T-cell (primary cell): ENCODE results near the gene LRRC75B. TPM values are rescaled to one million over a fixed set of nuclear protein-coding genes. Genes with fewer than 3 reads are reported as not detected.

Source experiments
- ATAC-seq, 4 experiments: fragments of 200-7000 bp in 3 of 4; fragments of 150-1000 bp in 1 of 4; cut with Tn5 transposase; replicated peaks in 1 of 4; 1 replicate in 3 of 4; 2 replicates in 1 of 4; pipeline ENCODE4 v1.10.0; 2021; ENCODE audit warnings: moderate library complexity in 3 of 4, mild to moderate bottlenecking in 2 of 4, moderate number of reproducible peaks in 1 of 4
- CTCF ChIA-PET, 2 donors: fragments of 300-600 bp; sonication (Branson Sonifier 250); formaldehyde crosslinking; loops; one replicate each; lab custom pipeline; 2022; ENCODE audit warnings: antibody characterized with exemption in 2 of 2; lab: Charles Lee
- POLR2A ChIA-PET, 2 donors: fragments of 300-600 bp; sonication (Branson Sonifier 250); formaldehyde crosslinking; loops; one replicate each; lab custom pipeline; 2022; ENCODE audit warnings: antibody characterized with exemption in 2 of 2; lab: Charles Lee
- DNase-seq, 35 experiments: peaks; one replicate each; pipeline versions ENCODE4 v3.0.0 to v3.0.0-alpha.2; 2013 to 2023
- H3K27ac ChIP-seq: one replicate; pipeline ENCODE4 v1.5.1; 2013; ENCODE audit warnings: low read length
- H3K27me3 ChIP-seq, 2 experiments: replicated peaks in 1 of 2; 1 replicate in 1 of 2; 2 replicates in 1 of 2; pipeline versions ENCODE4 v1.6.1 to v1.7.0; 2013; ENCODE audit warnings: low read length in 1 of 2, mixed read lengths in 1 of 2; ENCODE audit not compliant: control insufficient read depth in 2 of 2, insufficient read depth in 2 of 2; ENCODE audit errors: extremely low read depth in 1 of 2
- H3K36me3 ChIP-seq, 2 donors: 1 replicate in 1 of 2; 2 replicates in 1 of 2; pipeline versions ENCODE4 v1.6.1 to v1.7.0; 2013; ENCODE audit warnings: low read length in 1 of 2; ENCODE audit not compliant: control insufficient read depth in 2 of 2, insufficient read depth in 1 of 2; ENCODE audit errors: extremely low read depth in 1 of 2
- H3K4me1 ChIP-seq, 2 experiments: 1 replicate in 1 of 2; 2 replicates in 1 of 2; pipeline versions ENCODE4 v1.6.1 to v1.7.0; 2013; ENCODE audit warnings: low read length in 2 of 2, mixed read lengths in 1 of 2; ENCODE audit not compliant: insufficient read depth in 2 of 2, control insufficient read depth in 1 of 2; ENCODE audit errors: extremely low read depth in 1 of 2
- H3K4me3 ChIP-seq, 2 donors: 1 replicate in 1 of 2; 2 replicates in 1 of 2; pipeline versions ENCODE4 v1.5.1 to v1.7.0; 2013; ENCODE audit warnings: mild to moderate bottlenecking in 2 of 2, low read length in 1 of 2, moderate library complexity in 1 of 2; ENCODE audit not compliant: control insufficient read depth in 1 of 2; ENCODE audit errors: extremely low read depth in 1 of 2
- H3K9me3 ChIP-seq: 2 replicates; pipeline ENCODE4 v1.7.0; 2013
- H3K27ac Mint-ChIP-seq, 2 donors: one replicate each; pipeline ENCODE4 v1.8.0; 2020 to 2021; ENCODE audit warnings: mild to moderate bottlenecking in 2 of 2, mixed read lengths in 2 of 2
- H3K27me3 Mint-ChIP-seq, 2 donors: one replicate each; pipeline ENCODE4 v1.8.0; 2021 to 2022; ENCODE audit warnings: mixed read lengths in 2 of 2
- H3K36me3 Mint-ChIP-seq: one replicate; pipeline ENCODE4 v1.8.0; 2021; ENCODE audit warnings: mixed read lengths
- H3K4me1 Mint-ChIP-seq, 3 donors: one replicate each; pipeline ENCODE4 v1.8.0; 2020 to 2022; ENCODE audit warnings: mixed read lengths in 3 of 3, mild to moderate bottlenecking in 1 of 3
- H3K4me3 Mint-ChIP-seq, 3 donors: one replicate each; pipeline ENCODE4 v1.8.0; 2020 to 2022; ENCODE audit warnings: mild to moderate bottlenecking in 3 of 3, mixed read lengths in 3 of 3, moderate library complexity in 3 of 3
- H3K9me3 Mint-ChIP-seq, 3 donors: one replicate each; pipeline ENCODE4 v1.8.0; 2020 to 2022; ENCODE audit warnings: mixed read lengths in 3 of 3
- WGBS: methylation state at CpG from one replicate; pipeline ENCODE4 v1.1.5; 2013; ENCODE audit warnings: missing lambda C conversion rate; ENCODE audit not compliant: insufficient coverage; 5-methylcytosine and 5-hydroxymethylcytosine counted together
- total RNA-seq, 35 experiments: library from RNA in 6 of 35; stranded (reverse) in 6 of 35; fragments of 120-200 nt in 1 of 35; gene quantifications; one replicate each; pipeline versions ENCODE4 v1.2.1 to v1.2.4 and lab custom pipeline; 2013 to 2026

Gene LRRC75B
- total RNA-seq, 5 donors from 2014 or later (not counting 1 experiment from before 2014, with no cell fraction given) = 0.47 to 0.72 (median 0.54) TPM; not detected in 2

DNA sequence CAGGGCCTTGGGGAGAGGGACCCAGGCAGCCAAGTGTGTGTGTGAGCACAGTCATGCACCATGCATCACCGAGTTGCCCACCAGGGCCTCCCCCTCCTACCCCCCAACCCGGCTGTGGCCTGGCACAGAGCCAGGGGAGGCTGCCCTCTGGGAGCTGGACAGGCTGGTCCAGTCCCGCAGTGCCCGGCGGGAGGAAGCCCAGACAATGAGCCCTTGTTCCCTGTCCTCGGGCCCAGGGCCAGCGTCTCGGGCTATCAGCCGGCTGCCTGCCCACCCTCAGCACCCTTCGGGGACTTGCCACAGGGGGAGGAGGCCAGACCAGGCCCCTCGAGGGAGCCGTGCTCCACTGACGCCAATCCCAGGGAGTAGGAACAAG is 4.5 kb downstream of the LRRC75B start:
- no peak for ATAC-seq
- Histone ChIP-seq H3K9me3 (no peaks in the 10 kb centered on the region), H3K36me3 (no peaks in the 10 kb centered on the region), H3K27me3 (peaks cover 0 to 27% of the 10 kb centered on the region in 2 experiments), H3K27ac (no peak overlapping the region), H3K4me3 (no peak overlapping the region), H3K4me1 (peaks cover 0 to 11% of the 10 kb centered on the region in 2 experiments)
- WGBS = 93% methylated on average over 8 of the region's 13 CpGs
- DNase-seq = no peak
- ChIA-PET CTCF (no interaction called here), POLR2A (no interaction called here)
- H3K36me3 Mint-ChIP-seq = peaks cover 3% of the 10 kb centered on the region
- H3K4me1 Mint-ChIP-seq = peaks cover 6% of the 10 kb centered on the region in 3 donors
- H3K9me3 Mint-ChIP-seq = no peaks in the 10 kb centered on the region
- no peak overlapping the region for H3K27ac Mint-ChIP-seq
- peaks cover 0 to 5% of the 10 kb centered on the region in 2 donors for H3K27me3 Mint-ChIP-seq
- no peak overlapping the region for H3K4me3 Mint-ChIP-seq

- POLR2A ChIA-PET = no interaction called here
- H3K4me1 ChIP-seq = peaks cover 0 to 7% of the 10 kb centered on the region in 2 experiments
- no peaks in the 10 kb centered on the region for H3K9me3 ChIP-seq
- peaks cover 3% of the 10 kb centered on the region for H3K36me3 Mint-ChIP-seq
- H3K9me3 Mint-ChIP-seq = no peaks in the 10 kb centered on the region
- no peak overlapping the region for H3K4me3 Mint-ChIP-seq
- no peak overlapping the region for H3K27ac ChIP-seq
- no peak overlapping the region for H3K4me3 ChIP-seq
- peaks cover 0 to 23% of the 10 kb centered on the region in 2 experiments for H3K27me3 ChIP-seq
- H3K27ac Mint-ChIP-seq = no peak overlapping the region
- H3K36me3 ChIP-seq = no peaks in the 10 kb centered on the region
- ATAC-seq (no peak), DNase-seq (no peak)
- 90% methylated on average over 5 of the region's 8 CpGs for WGBS
- CTCF ChIA-PET = no interaction called here
- peaks cover 6% of the 10 kb centered on the region in 3 donors for H3K4me1 Mint-ChIP-seq
- H3K27me3 Mint-ChIP-seq = peaks cover 0 to 4% of the 10 kb centered on the region in 2 donors
These were observed 4.9 kb downstream of the LRRC75B start for GRCh38 chr22:24587948-24588347.

GRCh38 chr22:24587251-24587650 is 5.6 kb downstream of the LRRC75B start:
- H3K4me3 ChIP-seq = no peak overlapping the region
- H3K27ac Mint-ChIP-seq = no peak overlapping the region
- ATAC-seq (no peak), DNase-seq (no peak)
- no peak overlapping the region for H3K27ac ChIP-seq
- H3K27me3 Mint-ChIP-seq = peaks cover 0 to 2% of the 10 kb centered on the region in 2 donors
- H3K4me1 Mint-ChIP-seq = peaks cover 2 to 3% (median 2%) of the 10 kb centered on the region in 3 donors
- no peak overlapping the region for H3K4me3 Mint-ChIP-seq
- peaks cover 0 to 3% of the 10 kb centered on the region in 2 experiments for H3K4me1 ChIP-seq
- 100% methylated on average over 1 of the region's 5 CpGs for WGBS
- H3K36me3 ChIP-seq = no peaks in the 10 kb centered on the region
- POLR2A ChIA-PET = no interaction called here
- peaks cover 3% of the 10 kb centered on the region for H3K36me3 Mint-ChIP-seq
- CTCF ChIA-PET = no interaction called here
- no peaks in the 10 kb centered on the region for H3K9me3 ChIP-seq
- no peaks in the 10 kb centered on the region for H3K9me3 Mint-ChIP-seq
- H3K27me3 ChIP-seq = peaks cover 0 to 19% of the 10 kb centered on the region in 2 experiments

DNA sequence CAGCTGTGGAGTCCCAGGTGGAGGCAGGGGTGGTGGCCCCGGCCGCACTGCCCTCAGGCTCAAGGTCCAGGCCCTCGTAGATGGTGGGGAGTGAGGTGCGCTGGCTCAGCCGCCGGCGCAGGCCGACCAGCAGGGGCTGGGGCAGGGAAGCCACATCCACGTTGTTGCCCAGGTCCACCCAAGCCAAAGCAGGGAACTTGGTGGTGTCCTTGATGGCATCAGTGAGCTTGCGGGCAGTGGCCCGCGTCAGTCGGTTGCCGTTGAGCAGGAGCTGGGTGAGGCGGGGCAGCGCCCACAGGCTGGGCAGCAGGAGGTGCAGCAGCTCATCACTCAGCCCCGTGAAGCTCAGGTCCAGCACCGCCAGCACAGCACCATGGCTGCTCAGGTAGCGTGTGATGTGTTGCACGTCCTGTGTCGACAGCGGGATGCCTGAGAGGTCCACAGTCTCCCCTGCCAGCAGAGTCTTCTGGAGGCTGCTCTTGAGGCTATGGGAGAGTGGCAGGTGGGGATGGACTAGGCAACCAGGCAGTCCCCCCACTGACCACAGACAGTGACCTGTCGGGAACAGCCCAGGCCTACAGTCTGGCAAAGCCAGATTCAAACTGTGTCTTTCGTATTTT is 6.8 kb downstream of the LRRC75B start:
- Mint-ChIP-seq H3K4me1 (no peaks in the 10 kb centered on the region), H3K27ac (no peak overlapping the region), H3K9me3 (no peaks in the 10 kb centered on the region), H3K36me3 (peaks cover 3% of the 10 kb centered on the region), H3K4me3 (no peak overlapping the region), H3K27me3 (no peaks in the 10 kb centered on the region)
- no peak for DNase-seq
- Histone ChIP-seq H3K27ac (no peak overlapping the region), H3K27me3 (peaks cover 0 to 7% of the 10 kb centered on the region in 2 experiments), H3K36me3 (no peaks in the 10 kb centered on the region), H3K9me3 (no peaks in the 10 kb centered on the region), H3K4me3 (no peak overlapping the region), H3K4me1 (no peaks in the 10 kb centered on the region)
- CTCF ChIA-PET = no interaction called here
- WGBS = 93% methylated on average over 22 of the region's 24 CpGs
- POLR2A ChIA-PET = no interaction called here
- ATAC-seq = no peak

- no peaks in the 10 kb centered on the region for H3K9me3 ChIP-seq
- DNase-seq (no peak), ATAC-seq (no peak)
- Mint-ChIP-seq H3K4me1 (no peaks in the 10 kb centered on the region), H3K36me3 (peaks cover 3% of the 10 kb centered on the region), H3K9me3 (no peaks in the 10 kb centered on the region), H3K4me3 (no peak overlapping the region), H3K27ac (no peak overlapping the region), H3K27me3 (no peaks in the 10 kb centered on the region)
- H3K4me1 ChIP-seq = no peaks in the 10 kb centered on the region
- peaks cover 0 to 3% of the 10 kb centered on the region in 2 experiments for H3K27me3 ChIP-seq
- 91% methylated on average over 3 of the region's 3 CpGs for WGBS
- H3K36me3 ChIP-seq = no peaks in the 10 kb centered on the region
- no peak overlapping the region for H3K4me3 ChIP-seq
- ChIA-PET POLR2A (no interaction called here), CTCF (no interaction called here)
- H3K27ac ChIP-seq = no peak overlapping the region
These were observed 7.4 kb downstream of the LRRC75B start for GRCh38 chr22:24585461-24585860.

DNA sequence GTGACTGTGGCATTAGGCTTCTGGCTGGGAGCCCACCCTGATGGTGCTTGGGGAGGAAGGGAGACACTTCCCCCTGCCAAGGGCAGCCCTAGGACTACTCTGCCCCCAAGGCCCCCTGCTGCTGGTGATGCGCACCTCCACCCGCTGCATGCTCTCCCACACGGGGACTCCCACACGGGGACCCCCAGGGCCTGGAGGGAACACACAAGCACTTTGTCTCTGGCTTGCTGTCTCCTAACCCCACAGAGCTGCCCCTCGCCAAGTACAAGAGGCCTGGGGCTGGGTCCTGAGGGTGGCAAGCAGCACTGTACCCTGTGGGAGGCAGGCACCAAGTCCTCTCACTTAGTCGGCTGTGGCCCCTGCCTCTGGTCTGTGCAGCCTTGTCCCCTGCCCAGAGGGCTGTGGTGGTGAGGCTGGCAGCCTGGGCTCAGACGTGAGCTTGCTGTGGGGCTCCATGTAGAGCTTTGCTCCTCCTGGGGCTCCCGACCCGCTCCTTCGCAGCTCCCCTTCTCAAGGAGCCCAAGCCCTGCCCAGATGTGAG is 7.9 kb downstream of the LRRC75B start:
- no peak overlapping the region for H3K4me3 Mint-ChIP-seq
- no peaks in the 10 kb centered on the region for H3K4me1 Mint-ChIP-seq
- H3K4me3 ChIP-seq = no peak overlapping the region
- H3K9me3 ChIP-seq = no peaks in the 10 kb centered on the region
- ATAC-seq = no peak
- no peaks in the 10 kb centered on the region for H3K36me3 ChIP-seq
- peaks cover 0 to 3% of the 10 kb centered on the region in 2 experiments for H3K27me3 ChIP-seq
- no peaks in the 10 kb centered on the region for H3K4me1 ChIP-seq
- no peak for DNase-seq
- no peaks in the 10 kb centered on the region for H3K9me3 Mint-ChIP-seq
- H3K36me3 Mint-ChIP-seq = peaks cover 3% of the 10 kb centered on the region
- no peak overlapping the region for H3K27ac Mint-ChIP-seq
- WGBS = 83% methylated on average over 9 of the region's 10 CpGs
- no peak overlapping the region for H3K27ac ChIP-seq
- ChIA-PET CTCF (no interaction called here), POLR2A (no interaction called here)
- no peaks in the 10 kb centered on the region for H3K27me3 Mint-ChIP-seq
